Mucosa of descending colon (tissue), 3 donors: ENCODE results near the gene SIK3. TPM values are rescaled to one million over a fixed set of nuclear protein-coding genes. Genes with fewer than 3 reads are reported as not detected.

ENCODE experiments used
- ATAC-seq: fragments of 200-7000 bp; cut with Tn5 transposase; one replicate; pipeline ENCODE4 v1.9.1; 2020; ENCODE audit warnings: mild to moderate bottlenecking, moderate library complexity
- DNase-seq, 3 donors: peaks; one replicate each; pipeline ENCODE4 v3.0.0-alpha.2; 2020
- H3K36me3 ChIP-seq: fragments of 200-600 bp; one replicate; pipeline ENCODE4 v1.8.0; 2021; ENCODE audit warnings: low read depth, mild to moderate bottlenecking
- H3K4me1 ChIP-seq: fragments of 200-600 bp; one replicate; pipeline ENCODE4 v1.8.0; 2021; ENCODE audit warnings: low read depth, mild to moderate bottlenecking
- H3K4me3 ChIP-seq: fragments of 200-600 bp; one replicate; pipeline ENCODE4 v1.8.0; 2021; ENCODE audit warnings: mild to moderate bottlenecking
- H3K9me3 ChIP-seq: fragments of 200-600 bp; one replicate; pipeline ENCODE4 v1.8.0; 2021; ENCODE audit warnings: mild to moderate bottlenecking
- intact Hi-C, 2 donors: fragments of 100-400 bp; cut with DNase I in 1 of 2; cut with micrococcal nuclease in 1 of 2; formaldehyde crosslinking; loops; one replicate each; pipeline versions ENCODE4 v1.11.0 to v1.11.1; 2022; cut with DNase I, micrococcal nuclease
- total RNA-seq, 3 donors: library from RNA; stranded (reverse); fragmentation: NEBNext Ultra II Directional in 2 of 3; extraction: Animal tissue kit (Norgen Biotek cat#: 25700) in 2 of 3; gene quantifications; one replicate each; pipeline versions ENCODE4 v1.2.1 to v1.2.4, GENCODE V29; 2021 to 2023
- TF ChIP-seq, protein P1 (sequence below): fragments of 200-600 bp; IDR thresholded peaks from one replicate; pipeline ENCODE4 v1.8.0; 2022; ENCODE audit warnings: antibody characterized with exemption, mild to moderate bottlenecking
- donor health status: DM: no; HTN: no; CAD: no; lungs with moderate emphysema.
- donor health status: DM: no; HTN: no; CAD: no.
- donor health status: DM: no; HTN: yes; CAD: no.

SIK3 gene
- total RNA-seq, 3 donors from 2014 or later, result 28.1 to 55.6 (median 41.8) TPM

DNA sequence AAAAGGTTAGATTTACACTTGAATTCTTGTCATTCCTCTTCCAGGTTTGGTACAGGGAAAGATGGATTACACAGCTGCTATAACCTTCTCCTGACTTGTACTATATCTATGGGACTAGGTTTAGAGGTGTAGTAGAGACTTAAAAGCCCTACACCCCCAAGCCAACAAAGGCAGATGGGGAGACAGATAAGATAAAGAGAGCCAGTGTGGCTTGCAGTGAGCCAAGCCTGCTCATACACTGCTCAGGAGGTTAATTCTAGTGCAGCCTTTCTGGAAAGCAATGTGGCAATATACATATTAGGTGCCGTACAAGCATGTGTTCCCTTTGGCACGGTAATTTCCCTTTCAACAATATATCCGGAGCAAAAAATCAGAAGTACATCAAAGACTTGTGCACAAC lies 10.8 kb downstream of the SIK3 start:
- intact Hi-C loops, result no loop called here
- TF ChIP-seq, protein P1, sequence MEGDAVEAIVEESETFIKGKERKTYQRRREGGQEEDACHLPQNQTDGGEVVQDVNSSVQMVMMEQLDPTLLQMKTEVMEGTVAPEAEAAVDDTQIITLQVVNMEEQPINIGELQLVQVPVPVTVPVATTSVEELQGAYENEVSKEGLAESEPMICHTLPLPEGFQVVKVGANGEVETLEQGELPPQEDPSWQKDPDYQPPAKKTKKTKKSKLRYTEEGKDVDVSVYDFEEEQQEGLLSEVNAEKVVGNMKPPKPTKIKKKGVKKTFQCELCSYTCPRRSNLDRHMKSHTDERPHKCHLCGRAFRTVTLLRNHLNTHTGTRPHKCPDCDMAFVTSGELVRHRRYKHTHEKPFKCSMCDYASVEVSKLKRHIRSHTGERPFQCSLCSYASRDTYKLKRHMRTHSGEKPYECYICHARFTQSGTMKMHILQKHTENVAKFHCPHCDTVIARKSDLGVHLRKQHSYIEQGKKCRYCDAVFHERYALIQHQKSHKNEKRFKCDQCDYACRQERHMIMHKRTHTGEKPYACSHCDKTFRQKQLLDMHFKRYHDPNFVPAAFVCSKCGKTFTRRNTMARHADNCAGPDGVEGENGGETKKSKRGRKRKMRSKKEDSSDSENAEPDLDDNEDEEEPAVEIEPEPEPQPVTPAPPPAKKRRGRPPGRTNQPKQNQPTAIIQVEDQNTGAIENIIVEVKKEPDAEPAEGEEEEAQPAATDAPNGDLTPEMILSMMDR, result no peak
- H3K36me3 ChIP-seq, result no peaks in the 10 kb centered on the region

DNA sequence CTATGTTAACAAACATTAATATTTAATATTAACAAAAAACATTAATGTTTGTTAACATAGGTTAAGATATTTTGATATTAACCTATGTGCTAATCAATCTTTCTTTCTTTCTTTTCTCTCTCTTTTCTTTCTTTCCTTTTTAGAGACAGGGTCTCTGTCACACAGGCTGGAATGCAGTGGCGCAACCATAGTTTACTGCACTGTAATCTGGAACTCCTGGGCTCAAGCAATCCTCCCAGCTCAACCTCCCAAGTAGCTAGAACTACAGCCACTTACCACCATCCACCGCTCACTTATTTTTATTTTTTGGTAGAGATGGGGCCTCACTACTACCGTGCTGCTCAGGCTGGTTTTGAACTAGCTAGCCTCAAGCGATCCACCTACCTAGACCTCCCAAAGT lies 13.2 kb downstream of the SIK3 start:
- Histone ChIP-seq H3K36me3 (no peaks in the 10 kb centered on the region), H3K9me3 (no peaks in the 10 kb centered on the region), H3K4me3 (no peak overlapping the region), H3K4me1 (no peaks in the 10 kb centered on the region)
- TF ChIP-seq, protein P1, result no peak
- no peak for ATAC-seq
- DNase-seq, result no peak
- intact Hi-C loops, result no loop called here

More for the DNA sequence above, 10.8 kb downstream of the SIK3 start:
- no peaks in the 10 kb centered on the region for H3K9me3 ChIP-seq
- H3K4me3 ChIP-seq, result no peak overlapping the region
- ATAC-seq, result no peak
- H3K4me1 ChIP-seq, result no peaks in the 10 kb centered on the region
- DNase-seq, result no peak

DNA sequence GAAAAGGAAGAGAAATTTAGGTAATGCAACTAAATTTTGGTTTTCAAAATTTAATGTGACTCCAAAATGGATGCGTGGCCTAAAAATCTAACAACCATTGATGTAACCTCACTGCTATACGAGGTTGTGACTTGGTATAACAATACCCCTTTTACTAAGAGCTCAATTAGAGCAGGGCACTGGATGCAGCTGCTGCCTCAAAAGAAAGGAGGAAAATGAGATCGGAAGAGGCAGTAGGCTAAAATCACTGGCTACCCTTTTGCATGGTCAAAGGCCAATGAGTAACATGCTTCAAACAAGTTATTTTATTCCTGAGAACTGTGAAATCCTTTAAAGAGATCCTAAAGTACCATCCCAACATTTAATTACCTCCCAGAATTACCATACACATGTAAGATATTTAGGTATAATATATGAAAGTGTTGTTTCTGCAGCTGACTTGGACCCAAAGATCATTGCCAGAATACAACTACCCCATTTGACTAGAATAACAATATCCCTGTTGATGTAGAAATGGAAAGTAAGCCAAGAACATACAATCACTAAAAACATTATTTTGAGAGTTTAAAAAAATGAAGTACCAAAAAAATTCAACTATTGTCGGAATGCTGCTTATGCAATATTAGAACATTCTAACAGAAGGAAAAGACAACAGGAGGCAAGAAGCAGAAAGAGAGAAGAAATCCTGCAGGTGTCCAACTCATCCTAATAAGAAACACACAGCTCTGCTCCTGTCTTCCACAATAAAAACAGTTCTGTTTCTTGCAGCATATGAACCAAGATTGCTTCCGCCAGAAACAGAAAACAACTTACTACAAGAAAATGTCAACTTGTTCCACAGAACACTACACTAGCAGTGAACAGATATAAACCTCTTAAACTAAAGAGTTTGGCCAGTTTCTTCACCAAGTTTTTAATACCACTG lies 15.0 kb downstream of the SIK3 start:
- H3K9me3 ChIP-seq, result no peaks in the 10 kb centered on the region
- H3K4me1 ChIP-seq, result peaks cover 1% of the 10 kb centered on the region
- TF ChIP-seq, protein P1, result no peak
- no peaks in the 10 kb centered on the region for H3K36me3 ChIP-seq
- H3K4me3 ChIP-seq, result no peak overlapping the region
- no peak for ATAC-seq
- DNase-seq, result no peak
- intact Hi-C loops, result no loop called here

DNA sequence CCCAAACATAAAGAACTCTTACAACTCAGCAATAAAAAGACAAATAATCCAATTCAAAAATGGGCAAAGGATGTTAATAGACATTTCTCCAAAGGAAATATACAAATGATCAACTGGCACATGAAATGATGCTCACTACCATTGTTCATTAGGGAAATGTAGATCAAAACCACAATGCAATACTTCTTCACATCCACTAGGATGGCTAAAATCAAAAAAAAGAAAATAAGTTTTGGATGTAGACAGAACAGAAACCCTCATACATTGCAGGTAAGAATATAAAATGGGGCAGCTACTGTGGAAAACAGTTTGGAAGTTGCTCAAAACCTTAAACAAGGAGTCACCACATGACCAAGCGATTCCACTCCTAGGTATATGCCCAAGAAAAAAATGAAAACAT lies 16.3 kb downstream of the SIK3 start:
- H3K4me1 ChIP-seq, result peaks cover 12% of the 10 kb centered on the region
- TF ChIP-seq, protein P1, result no peak
- DNase-seq (no peak), ATAC-seq (no peak)
- intact Hi-C loops, result no loop called here
- no peaks in the 10 kb centered on the region for H3K36me3 ChIP-seq
- H3K4me3 ChIP-seq, result no peak overlapping the region
- H3K9me3 ChIP-seq, result no peaks in the 10 kb centered on the region

DNA sequence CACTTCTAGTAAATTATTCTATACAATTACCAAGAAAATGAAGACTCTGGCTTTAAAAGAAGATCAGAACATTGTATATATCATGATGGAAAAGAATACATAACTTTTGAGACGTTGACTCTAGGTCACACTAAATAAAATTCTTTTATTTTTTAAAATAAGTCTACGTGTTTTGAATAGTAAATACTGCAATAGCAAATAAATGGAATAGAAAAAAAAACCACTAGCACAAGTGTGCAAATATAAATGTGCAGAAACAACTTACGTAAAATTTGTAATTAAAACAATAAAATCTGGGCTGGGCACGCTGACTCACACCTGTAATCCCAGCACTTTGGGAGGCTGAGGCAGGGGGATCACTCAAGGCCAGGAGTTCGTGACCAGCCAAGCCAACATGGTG lies 17.9 kb downstream of the SIK3 start:
- Histone ChIP-seq H3K4me3 (no peak overlapping the region), H3K9me3 (no peaks in the 10 kb centered on the region), H3K4me1 (peaks cover 12% of the 10 kb centered on the region), H3K36me3 (no peaks in the 10 kb centered on the region)
- ATAC-seq (no peak), DNase-seq (no peak)
- intact Hi-C loops, result no loop called here
- TF ChIP-seq, protein P1, result no peak
